Smooth muscle cell (in vitro differentiated cells): ENCODE measurements around the gene SNX5. TPM values are rescaled to one million over a fixed set of nuclear protein-coding genes. Genes with fewer than 3 reads are reported as not detected.

Experiments
- DNase-seq: peaks from one replicate; lab custom pipeline; 2025; ENCODE audit not compliant: unreplicated experiment; lab: John Stamatoyannopoulos, UW
- H2AFZ ChIP-seq: fragments of 200-600 bp; sonication (generic); 2 replicates; pipeline ENCODE4 v1.6.0; 2016; ENCODE audit warnings: antibody characterized with exemption, low read depth, mild to moderate bottlenecking
- H3F3A ChIP-seq: fragments of 200-600 bp; sonication (generic); 2 replicates; pipeline ENCODE4 v1.6.0; 2017; ENCODE audit warnings: antibody characterized with exemption, low read depth
- H3K27ac ChIP-seq: fragments of 200-600 bp; sonication (generic); 2 replicates; pipeline ENCODE4 v1.5.1; 2016; ENCODE audit warnings: low read depth, mild to moderate bottlenecking
- H3K27me3 ChIP-seq: fragments of 200-600 bp; sonication (generic); 2 replicates; pipeline ENCODE4 v1.6.1; 2016; ENCODE audit warnings: low read depth, mild to moderate bottlenecking
- H3K36me3 ChIP-seq: fragments of 200-600 bp; sonication (generic); 2 replicates; pipeline ENCODE4 v1.5.1; 2016; ENCODE audit warnings: low read depth
- H3K4me1 ChIP-seq: fragments of 200-600 bp; sonication (generic); 2 replicates; pipeline ENCODE4 v1.5.1; 2016; ENCODE audit warnings: low read depth
- H3K4me2 ChIP-seq: fragments of 200-600 bp; sonication (generic); 2 replicates; pipeline ENCODE4 v1.6.0; 2016; ENCODE audit warnings: mild to moderate bottlenecking
- H3K4me3 ChIP-seq: fragments of 200-600 bp; sonication (generic); 2 replicates; pipeline ENCODE4 v1.5.1; 2016; ENCODE audit warnings: mild to moderate bottlenecking
- H3K79me2 ChIP-seq: fragments of 200-600 bp; sonication (generic); 2 replicates; pipeline ENCODE4 v1.6.0; 2016; ENCODE audit warnings: low read depth, mild to moderate bottlenecking
- H3K9ac ChIP-seq: fragments of 200-600 bp; sonication (generic); 2 replicates; pipeline ENCODE4 v1.6.0; 2016; ENCODE audit warnings: low read depth
- H3K9me3 ChIP-seq: fragments of 200-600 bp; sonication (generic); replicated peaks from 2 replicates; pipeline ENCODE4 v1.5.1; 2016; ENCODE audit warnings: low read depth
- H4K20me1 ChIP-seq: fragments of 200-600 bp; sonication (generic); 2 replicates; pipeline ENCODE4 v1.6.0; 2016; ENCODE audit warnings: low read depth
- CTCF ChIP-seq: fragments of 200-600 bp; sonication (generic); IDR thresholded peaks from 2 replicates; pipeline ENCODE4 v1.5.1; 2017; ENCODE audit warnings: borderline replicate concordance, mild to moderate bottlenecking, antibody characterized with exemption; ENCODE audit not compliant: insufficient read depth, poor library complexity, severe bottlenecking
- WGBS: methylation state at CpG from one replicate; pipeline ENCODE4 v1.1.7; 2016; ENCODE audit warnings: low lambda C conversion rate; 5-methylcytosine and 5-hydroxymethylcytosine counted together
- polyA plus RNA-seq: library from polyadenylated mRNA; unstranded; fragments of >200 nt; fragmentation: Nextera tagmentation; extraction: Ambion mirVana; gene quantifications from 2 replicates; pipeline ENCODE4 v1.2.1, GENCODE V29; 2016
- total RNA-seq: library from RNA; depleted of rRNA; stranded (reverse); fragments of >200 nt; gene quantifications from 2 replicates; pipeline ENCODE4 v1.2.3, GENCODE V29; 2014

Gene SNX5
- total and polyA plus RNA-seq, 2 experiments from 2014 or later = 46.3 to 100 TPM

GRCh38 chr20:17967521-17968365 lies 851 bp downstream of the SNX5 start:
- Histone ChIP-seq H3K4me3 (peak overlapping the region; percentile 75), H3K27ac (peak overlapping the region; percentile 99), H4K20me1 (peaks cover 54% of the 10 kb centered on the region), H2AFZ (peak overlapping the region; percentile 70), H3K79me2 (peaks cover 84% of the 10 kb centered on the region), H3F3A (peaks cover 13% of the 10 kb centered on the region), H3K36me3 (no peaks in the 10 kb centered on the region), H3K9ac (peak overlapping the region; percentile 98), H3K4me2 (peak overlapping the region; percentile 97), H3K27me3 (no peaks in the 10 kb centered on the region), H3K4me1 (peaks cover 62% of the 10 kb centered on the region), H3K9me3 (no peaks in the 10 kb centered on the region)
- WGBS = 1% methylated on average over 41 of the region's 41 CpGs
- no peak for TF ChIP-seq CTCF
- DNase-seq = no peak

- peaks cover 57% of the 10 kb centered on the region for H3K4me1 ChIP-seq
Measured at GRCh38 chr20:17966432-17967310, 1.9 kb downstream of the SNX5 start.

GRCh38 chr20:17965042-17965697 lies 3.4 kb downstream of the SNX5 start:
- 42% methylated on average over 9 of the region's 9 CpGs for WGBS
- Histone ChIP-seq H3K4me3 (peak overlapping the region; percentile 75), H3K9ac (peak overlapping the region; percentile 98)

More at GRCh38 chr20:17966432-17967310, 1.9 kb downstream of the SNX5 start:
- DNase-seq = no peak
- Histone ChIP-seq H3K9me3 (no peaks in the 10 kb centered on the region), H4K20me1 (peaks cover 64% of the 10 kb centered on the region), H3F3A (peaks cover 13% of the 10 kb centered on the region), H3K4me2 (peak overlapping the region; percentile 97), H3K4me3 (peak overlapping the region; percentile 75), H3K79me2 (peaks cover 84% of the 10 kb centered on the region), H3K27ac (peak overlapping the region; percentile 99), H3K27me3 (no peaks in the 10 kb centered on the region), H3K9ac (peak overlapping the region; percentile 98), H2AFZ (no peak overlapping the region), H3K36me3 (no peaks in the 10 kb centered on the region)
- WGBS = 5% methylated on average over 9 of the region's 9 CpGs
- no peak for TF ChIP-seq CTCF

More at GRCh38 chr20:17965042-17965697, 3.4 kb downstream of the SNX5 start:
- Histone ChIP-seq H3F3A (peaks cover 17% of the 10 kb centered on the region), H3K79me2 (peaks cover 84% of the 10 kb centered on the region), H3K27ac (peak overlapping the region; percentile 99), H3K9me3 (no peaks in the 10 kb centered on the region), H3K4me1 (peaks cover 48% of the 10 kb centered on the region), H4K20me1 (peaks cover 79% of the 10 kb centered on the region), H3K36me3 (no peaks in the 10 kb centered on the region), H3K4me2 (peak overlapping the region; percentile 97), H3K27me3 (no peaks in the 10 kb centered on the region), H2AFZ (no peak overlapping the region)
- TF ChIP-seq CTCF = no peak
- DNase-seq = no peak
